ENCODE data around the gene NOP10. TPM values are rescaled to one million over a fixed set of nuclear protein-coding genes. Genes with fewer than 3 reads are reported as not detected.

Gene NOP10
- total and polyA plus RNA-seq, 2 of the 13 experiments (the other 11 are each of a cell fraction or from before 2014, with no cell fraction given): 239 to 369 TPM

- TF ChIP-seq JDP2 (CRISPR knock-in tag; IDR thresholded peaks at IDR 0.05; ENCODE audit: borderline replicate concordance) (no peak), ZFP90 (CRISPR knock-in tag; IDR thresholded peaks at IDR 0.05; ENCODE audit: borderline replicate concordance) (peak; percentile 31; the same call in 1 of the 2 replicates), SALL1 (CRISPR knock-in tag; IDR thresholded peaks at IDR 0.05) (peak; percentile 81; the same call in 1 of the 2 replicates), ZNF530 (CRISPR knock-in tag; IDR thresholded peaks at IDR 0.05; ENCODE audit: low read depth) (no peak), HDAC1 (CRISPR knock-in tag; IDR thresholded peaks at IDR 0.05) (peak; percentile 86), ZNF619 (CRISPR knock-in tag; IDR thresholded peaks at IDR 0.05) (0 out of 2 replicates have a peak, but pooled peaks have one; percentile 46), CREB1 (IDR thresholded peaks at IDR 0.05) (peak; percentile 14; the same call in 1 of the 2 replicates), CREB1 (CRISPR knock-in tag; IDR thresholded peaks at IDR 0.05) (no peak), ZBTB14 (CRISPR knock-in tag; IDR thresholded peaks at IDR 0.05) (peak; percentile 87), ZSCAN30 (CRISPR knock-in tag; IDR thresholded peaks at IDR 0.05) (no peak), PATZ1 (CRISPR knock-in tag; IDR thresholded peaks at IDR 0.05) (peak; percentile 60), SMAD1 (CRISPR knock-in tag; IDR thresholded peaks at IDR 0.05; ENCODE audit: borderline replicate concordance, low read depth) (peak; percentile 39; the same call in 1 of the 2 replicates), ZNF276 (CRISPR knock-in tag; IDR thresholded peaks at IDR 0.05; ENCODE audit: low read depth) (no peak), GABPA (IDR thresholded peaks at IDR 0.05; ENCODE audit: low read depth, low read length) (peak; percentile 18; the same call in 1 of the 2 replicates), GABPA (CRISPR knock-in tag; IDR thresholded peaks at IDR 0.05; ENCODE audit: low read depth) (no peak), ZBTB7A (CRISPR knock-in tag; IDR thresholded peaks at IDR 0.05) (peak; percentile 65; the same call in 1 of the 2 replicates), MXI1 (IDR thresholded peaks at IDR 0.05; ENCODE audit: borderline replicate concordance, low read depth, low read length) (peak; percentile 49; the same call in 1 of the 3 replicates), RBFOX2 (IDR thresholded peaks at IDR 0.05; ENCODE audit: low read depth, low read length) (peak; percentile 92), NFYC (CRISPR knock-in tag; IDR thresholded peaks at IDR 0.05) (no peak), FOXO1 (CRISPR knock-in tag; IDR thresholded peaks at IDR 0.05) (peak; percentile 48; the same call in 1 of the 2 replicates), POLR2A (IDR thresholded peaks at IDR 0.05; ENCODE audit: insufficient read depth in 1 of 2, low read depth in 2 of 2, low read length in 2 of 2) (peak; percentile 58 to 64; a peak in 3 of 4 replicates), ZFX (CRISPR knock-in tag; IDR thresholded peaks at IDR 0.05; ENCODE audit: low read depth) (peak; percentile 64), ZNF30 (CRISPR knock-in tag; IDR thresholded peaks at IDR 0.05) (no peak), FOSL1 (CRISPR knock-in tag; IDR thresholded peaks at IDR 0.05; ENCODE audit: borderline replicate concordance) (0 out of 2 replicates have a peak, but pooled peaks have one; percentile 7)
Measured at GRCh38 chr15:34337557-34338306, 5.2 kb downstream of the NOP10 start, which contains the start of gene SLC12A6 (continued).
